NB4 (cell line): ENCODE results near the gene NME8.

Source experiments
- MAX ChIP-seq: IDR thresholded peaks from 2 replicates; pipeline ENCODE4 v1.6.1; 2011; ENCODE audit warnings: low read depth, low read length
- MYC ChIP-seq: IDR thresholded peaks from 2 replicates; pipeline ENCODE4 v1.6.1; 2011; ENCODE audit warnings: low read depth, low read length
- POLR2A ChIP-seq: IDR thresholded peaks from 2 replicates; pipeline ENCODE4 v1.6.1; 2011; ENCODE audit warnings: mild to moderate bottlenecking; ENCODE audit not compliant: insufficient read length; ENCODE audit errors: extremely low read depth
- TF ChIP-seq, protein P1 (sequence below): IDR thresholded peaks from one replicate; pipeline ENCODE4 v1.5.1; 2012; ENCODE audit warnings: low read depth, low read length

GRCh38 chr7:37944737-37945054, 96.3 kb downstream of the NME8 start:
- TF ChIP-seq POLR2A = no peak
- TF ChIP-seq, protein P1, sequence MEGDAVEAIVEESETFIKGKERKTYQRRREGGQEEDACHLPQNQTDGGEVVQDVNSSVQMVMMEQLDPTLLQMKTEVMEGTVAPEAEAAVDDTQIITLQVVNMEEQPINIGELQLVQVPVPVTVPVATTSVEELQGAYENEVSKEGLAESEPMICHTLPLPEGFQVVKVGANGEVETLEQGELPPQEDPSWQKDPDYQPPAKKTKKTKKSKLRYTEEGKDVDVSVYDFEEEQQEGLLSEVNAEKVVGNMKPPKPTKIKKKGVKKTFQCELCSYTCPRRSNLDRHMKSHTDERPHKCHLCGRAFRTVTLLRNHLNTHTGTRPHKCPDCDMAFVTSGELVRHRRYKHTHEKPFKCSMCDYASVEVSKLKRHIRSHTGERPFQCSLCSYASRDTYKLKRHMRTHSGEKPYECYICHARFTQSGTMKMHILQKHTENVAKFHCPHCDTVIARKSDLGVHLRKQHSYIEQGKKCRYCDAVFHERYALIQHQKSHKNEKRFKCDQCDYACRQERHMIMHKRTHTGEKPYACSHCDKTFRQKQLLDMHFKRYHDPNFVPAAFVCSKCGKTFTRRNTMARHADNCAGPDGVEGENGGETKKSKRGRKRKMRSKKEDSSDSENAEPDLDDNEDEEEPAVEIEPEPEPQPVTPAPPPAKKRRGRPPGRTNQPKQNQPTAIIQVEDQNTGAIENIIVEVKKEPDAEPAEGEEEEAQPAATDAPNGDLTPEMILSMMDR = no peak
- no peak for TF ChIP-seq MAX
- no peak for TF ChIP-seq MYC
